NT2/D1 (cell line): ENCODE results near the gene CDK15.

Experiments used
- SUZ12 ChIP-seq: IDR thresholded peaks from 2 replicates; pipeline ENCODE4 v1.6.1; 2011; ENCODE audit not compliant: insufficient read length, insufficient read depth; ENCODE audit errors: extremely low read depth
- YY1 ChIP-seq: IDR thresholded peaks from 2 replicates; pipeline ENCODE4 v1.6.1; 2011; ENCODE audit not compliant: insufficient read length, insufficient read depth
- ZNF274 ChIP-seq: IDR thresholded peaks from 2 replicates; pipeline ENCODE4 v1.6.1; 2011; ENCODE audit warnings: mild to moderate bottlenecking, low read depth, low read length

GRCh38 chr2:201900362-201900761, 94.0 kb downstream of the CDK15 start:
- TF ChIP-seq YY1, result no peak
- no peak for TF ChIP-seq ZNF274
- no peak for TF ChIP-seq SUZ12
